SK-N-SH (cell line): ENCODE measurements around the gene LCN6. TPM values are rescaled to one million over a fixed set of nuclear protein-coding genes. Genes with fewer than 3 reads are reported as not detected.

Source experiments
- CTCF ChIA-PET: fragments of 300-600, 350-600 bp; formaldehyde crosslinking; extraction: SDS; loops from one replicate; lab custom pipeline; 2021; lab: Yijun Ruan, JAX
- POLR2A ChIA-PET: fragments of 350-600 bp; sonication (Branson Sonifier 250); formaldehyde crosslinking; extraction: SDS; loops from one replicate; lab custom pipeline; 2020; ENCODE audit warnings: antibody characterized with exemption, inconsistent platforms; lab: Yijun Ruan, JAX
- DNase-seq: peaks from one replicate; pipeline ENCODE4 v3.0.0; 2012
- H2AFZ ChIP-seq: fragments of 200-600 bp; sonication (generic); 2 replicates; pipeline ENCODE4 v1.8.1; 2016; ENCODE audit warnings: antibody characterized with exemption, mild to moderate bottlenecking, low read depth
- H3F3A ChIP-seq: fragments of 200-600 bp; sonication (generic); replicated peaks from 2 replicates; pipeline ENCODE3; 2016; ENCODE audit warnings: antibody characterized with exemption, mild to moderate bottlenecking; ENCODE audit not compliant: insufficient read depth
- H3K27ac ChIP-seq, 2 experiments: fragments of 200-500 bp in 1 of 2; fragments of 200-600 bp in 1 of 2; sonication (Bioruptor generic) in 1 of 2; sonication (generic), shearing (Covaris generic) in 1 of 2; 2 replicates each; pipeline versions ENCODE4 v1.5.1 to v1.6.1; 2014 to 2016; ENCODE audit warnings: low read depth in 2 of 2, inconsistent platforms in 1 of 2, low read length in 1 of 2, mild to moderate bottlenecking in 1 of 2, mixed read lengths in 1 of 2
- H3K27me3 ChIP-seq: fragments of 200-600 bp; sonication (generic), shearing (Covaris generic); 2 replicates; pipeline ENCODE4 v1.6.1; 2016; ENCODE audit warnings: mixed run types; ENCODE audit not compliant: insufficient read depth
- H3K36me3 ChIP-seq, 2 experiments: fragments of 200-500 bp in 1 of 2; fragments of 200-600 bp in 1 of 2; sonication (Bioruptor generic) in 1 of 2; sonication (generic) in 1 of 2; replicated peaks in 1 of 2; 2 replicates each; pipeline versions ENCODE3 to v1.5.1; 2014 to 2016; ENCODE audit warnings: low read length in 1 of 2, mild to moderate bottlenecking in 1 of 2; ENCODE audit not compliant: insufficient read depth in 2 of 2, control insufficient read depth in 1 of 2
- H3K4me1 ChIP-seq, 2 experiments: fragments of 200-500 bp in 1 of 2; fragments of 200-600 bp in 1 of 2; sonication (Bioruptor generic) in 1 of 2; sonication (generic), shearing (Covaris generic) in 1 of 2; 2 replicates each; pipeline versions ENCODE4 v1.5.1 to v1.6.1; 2014 to 2016; ENCODE audit warnings: low read depth in 1 of 2, low read length in 1 of 2, mixed run types in 1 of 2; ENCODE audit not compliant: insufficient read depth in 2 of 2, control insufficient read depth in 1 of 2
- H3K4me2 ChIP-seq: fragments of 200-600 bp; sonication (generic), shearing (Covaris generic); 2 replicates; pipeline ENCODE4 v1.6.1; 2017; ENCODE audit warnings: mixed run types
- H3K4me3 ChIP-seq, 2 experiments: fragments of 200-500 bp in 1 of 2; fragments of 200-600 bp in 1 of 2; sonication (Bioruptor generic) in 1 of 2; sonication (generic), shearing (Covaris generic) in 1 of 2; 2 replicates each; pipeline versions ENCODE4 v1.5.1 to v1.8.1; 2014 to 2016; ENCODE audit warnings: low read depth in 2 of 2, inconsistent platforms in 1 of 2, low read length in 1 of 2, mild to moderate bottlenecking in 1 of 2, mixed read lengths in 1 of 2, moderate library complexity in 1 of 2
- H3K79me2 ChIP-seq: fragments of 200-600 bp; sonication (generic); 2 replicates; pipeline ENCODE4 v1.8.1; 2017; ENCODE audit warnings: mild to moderate bottlenecking; ENCODE audit not compliant: insufficient read depth
- H3K9ac ChIP-seq: fragments of 200-600 bp; sonication (generic); 2 replicates; pipeline ENCODE4 v1.6.1; 2017; ENCODE audit warnings: mixed run types
- H3K9me2 ChIP-seq: fragments of 200-600 bp; sonication (generic); 2 replicates; pipeline ENCODE4 v1.6.1; 2017; ENCODE audit warnings: mixed run types
- H3K9me3 ChIP-seq: fragments of 200-600 bp; sonication (generic); 2 replicates; pipeline ENCODE4 v1.6.1; 2017; ENCODE audit warnings: mixed run types, mild to moderate bottlenecking, moderate library complexity
- H4K20me1 ChIP-seq: fragments of 200-600 bp; sonication (generic); 2 replicates; pipeline ENCODE4 v1.6.1; 2017; ENCODE audit warnings: mild to moderate bottlenecking, mixed run types; ENCODE audit not compliant: insufficient read depth
- EP300 ChIP-seq, 2 experiments: IDR thresholded peaks; 2 replicates each; pipeline versions ENCODE4 v1.4.0 to v1.6.1; 2012; ENCODE audit warnings: borderline replicate concordance in 1 of 2, low read depth in 1 of 2, low read length in 1 of 2
- EZH2phosphoT487 ChIP-seq: fragments of 200-600 bp; sonication (generic); IDR thresholded peaks from 2 replicates; pipeline ENCODE4 v1.6.1; 2017; ENCODE audit warnings: low read depth, mixed run types, mild to moderate bottlenecking, antibody characterized with exemption, moderate library complexity, borderline replicate concordance
- FOXJ3 ChIP-seq: sonication (generic); formaldehyde crosslinking; IDR thresholded peaks from 2 replicates; pipeline ENCODE4 v1.5.1; 2020; ENCODE audit warnings: mild to moderate bottlenecking, missing genetic modification reagents
- GABPA ChIP-seq: IDR thresholded peaks from 2 replicates; pipeline ENCODE4 v1.4.0; 2012; ENCODE audit warnings: low read depth, mild to moderate bottlenecking
- GATA2 ChIP-seq: sonication (generic); formaldehyde crosslinking; IDR thresholded peaks from 2 replicates; pipeline ENCODE4 v1.5.0; 2020; ENCODE audit warnings: mild to moderate bottlenecking, missing genetic modification reagents
- NFIC ChIP-seq: IDR thresholded peaks from 2 replicates; pipeline ENCODE4 v1.4.0; 2012; ENCODE audit warnings: borderline replicate concordance
- NRF1 ChIP-seq: IDR thresholded peaks from 2 replicates; pipeline ENCODE4 v1.6.1; 2012; ENCODE audit warnings: low read depth, mild to moderate bottlenecking, low read length
- POLR2AphosphoS5 ChIP-seq: IDR thresholded peaks from 2 replicates; pipeline ENCODE4 v1.6.1; 2012; ENCODE audit warnings: low read depth, low read length
- RAD21 ChIP-seq: IDR thresholded peaks from 2 replicates; pipeline ENCODE4 v1.6.1; 2012; ENCODE audit warnings: mild to moderate bottlenecking, low read length
- RXRA ChIP-seq: IDR thresholded peaks from 2 replicates; pipeline ENCODE4 v1.4.0; 2012; ENCODE audit warnings: low read depth, mild to moderate bottlenecking, borderline replicate concordance
- SIN3A ChIP-seq: IDR thresholded peaks from 2 replicates; pipeline ENCODE4 v1.6.1; 2012; ENCODE audit warnings: low read depth, mild to moderate bottlenecking, low read length, moderate library complexity, borderline replicate concordance
- SMC3 ChIP-seq: IDR thresholded peaks from 2 replicates; pipeline ENCODE4 v1.6.1; 2012; ENCODE audit warnings: low read depth, low read length, improper control_type of control experiment
- TAF1 ChIP-seq: IDR thresholded peaks from 2 replicates; pipeline ENCODE4 v1.6.1; 2012; ENCODE audit warnings: low read depth, mild to moderate bottlenecking, low read length, moderate library complexity, borderline replicate concordance
- YY1 ChIP-seq: IDR thresholded peaks from 2 replicates; pipeline ENCODE4 v1.4.0; 2012; ENCODE audit warnings: low read depth, mild to moderate bottlenecking
- WGBS: methylation state at CpG from one replicate; pipeline ENCODE4 v1.1.6; 2017; ENCODE audit warnings: low lambda C conversion rate; 5-methylcytosine and 5-hydroxymethylcytosine counted together
- polyA plus RNA-seq, 3 experiments: library from polyadenylated mRNA; depleted of rRNA; stranded (reverse); fragments of >200 nt; gene quantifications; 2 replicates each; pipeline ENCODE4 v1.2.3, GENCODE V29; 2012
- TF ChIP-seq, protein P1 (sequence below): fragments of 200-600 bp; sonication (generic); IDR thresholded peaks from 2 replicates; pipeline ENCODE4 v1.6.1; 2017; ENCODE audit warnings: antibody characterized with exemption, mild to moderate bottlenecking, moderate library complexity
- TF ChIP-seq, protein P2 (sequence below): IDR thresholded peaks from 2 replicates; pipeline ENCODE4 v1.6.1; 2012; ENCODE audit warnings: mild to moderate bottlenecking, low read depth, low read length, moderate library complexity
- TF ChIP-seq, protein P3 (sequence below): fragments of 150-350 bp; IDR thresholded peaks from 2 replicates; pipeline ENCODE4 v1.6.1; 2017; ENCODE audit warnings: antibody characterized with exemption, low read length, low read depth, borderline replicate concordance

The LCN6 gene
- polyA plus RNA-seq, 1 of the 3 experiments (the other 2 are of a cell fraction): not detected

DNA sequence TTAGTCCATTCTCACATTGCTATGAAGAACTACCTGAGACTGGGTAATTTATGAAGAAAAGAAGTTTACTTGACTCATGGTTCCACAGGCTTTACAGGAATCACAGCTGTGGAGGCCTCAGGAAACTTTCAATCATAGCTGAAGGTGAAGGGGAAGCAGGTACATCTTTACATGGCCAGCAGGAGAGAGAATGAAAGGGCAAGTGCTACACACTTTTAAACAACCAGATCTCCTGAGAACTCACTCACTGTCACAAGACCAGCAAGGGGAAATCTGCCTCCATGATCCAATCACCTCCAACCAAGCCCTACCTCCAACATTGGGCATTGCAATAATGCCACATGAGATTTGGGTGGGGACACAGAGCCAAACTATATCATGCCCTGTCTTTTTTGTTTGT, 3.5 kb upstream of the LCN6 start:
- ChIA-PET POLR2A (no interaction called here), CTCF (interaction anchor here (0.7 to 1.3 kb wide), 2 partner anchors 18 to 23 kb away, joined by 3 read pairs; no protein-coding TSS in a partner anchor)
- H3K4me3 ChIP-seq: no peak overlapping the region
- no peaks in the 10 kb centered on the region for H3K79me2 ChIP-seq
- no peak overlapping the region for H2AFZ ChIP-seq
- H3K4me2 ChIP-seq: no peak overlapping the region
- no peaks in the 10 kb centered on the region for H3K27me3 ChIP-seq
- H3K27ac ChIP-seq: no peak overlapping the region
- H3K36me3 ChIP-seq: no peaks in the 10 kb centered on the region
- no peak overlapping the region for H3K9ac ChIP-seq
- H4K20me1 ChIP-seq: no peaks in the 10 kb centered on the region
- H3K4me1 ChIP-seq: no peaks in the 10 kb centered on the region
- TF ChIP-seq GABPA (no peak), POLR2AphosphoS5 (no peak), SMC3 (no peak), RAD21 (no peak), YY1 (no peak), SIN3A (no peak)
- TF ChIP-seq, protein P1, sequence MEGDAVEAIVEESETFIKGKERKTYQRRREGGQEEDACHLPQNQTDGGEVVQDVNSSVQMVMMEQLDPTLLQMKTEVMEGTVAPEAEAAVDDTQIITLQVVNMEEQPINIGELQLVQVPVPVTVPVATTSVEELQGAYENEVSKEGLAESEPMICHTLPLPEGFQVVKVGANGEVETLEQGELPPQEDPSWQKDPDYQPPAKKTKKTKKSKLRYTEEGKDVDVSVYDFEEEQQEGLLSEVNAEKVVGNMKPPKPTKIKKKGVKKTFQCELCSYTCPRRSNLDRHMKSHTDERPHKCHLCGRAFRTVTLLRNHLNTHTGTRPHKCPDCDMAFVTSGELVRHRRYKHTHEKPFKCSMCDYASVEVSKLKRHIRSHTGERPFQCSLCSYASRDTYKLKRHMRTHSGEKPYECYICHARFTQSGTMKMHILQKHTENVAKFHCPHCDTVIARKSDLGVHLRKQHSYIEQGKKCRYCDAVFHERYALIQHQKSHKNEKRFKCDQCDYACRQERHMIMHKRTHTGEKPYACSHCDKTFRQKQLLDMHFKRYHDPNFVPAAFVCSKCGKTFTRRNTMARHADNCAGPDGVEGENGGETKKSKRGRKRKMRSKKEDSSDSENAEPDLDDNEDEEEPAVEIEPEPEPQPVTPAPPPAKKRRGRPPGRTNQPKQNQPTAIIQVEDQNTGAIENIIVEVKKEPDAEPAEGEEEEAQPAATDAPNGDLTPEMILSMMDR: no peak
- TF ChIP-seq, protein P2, sequence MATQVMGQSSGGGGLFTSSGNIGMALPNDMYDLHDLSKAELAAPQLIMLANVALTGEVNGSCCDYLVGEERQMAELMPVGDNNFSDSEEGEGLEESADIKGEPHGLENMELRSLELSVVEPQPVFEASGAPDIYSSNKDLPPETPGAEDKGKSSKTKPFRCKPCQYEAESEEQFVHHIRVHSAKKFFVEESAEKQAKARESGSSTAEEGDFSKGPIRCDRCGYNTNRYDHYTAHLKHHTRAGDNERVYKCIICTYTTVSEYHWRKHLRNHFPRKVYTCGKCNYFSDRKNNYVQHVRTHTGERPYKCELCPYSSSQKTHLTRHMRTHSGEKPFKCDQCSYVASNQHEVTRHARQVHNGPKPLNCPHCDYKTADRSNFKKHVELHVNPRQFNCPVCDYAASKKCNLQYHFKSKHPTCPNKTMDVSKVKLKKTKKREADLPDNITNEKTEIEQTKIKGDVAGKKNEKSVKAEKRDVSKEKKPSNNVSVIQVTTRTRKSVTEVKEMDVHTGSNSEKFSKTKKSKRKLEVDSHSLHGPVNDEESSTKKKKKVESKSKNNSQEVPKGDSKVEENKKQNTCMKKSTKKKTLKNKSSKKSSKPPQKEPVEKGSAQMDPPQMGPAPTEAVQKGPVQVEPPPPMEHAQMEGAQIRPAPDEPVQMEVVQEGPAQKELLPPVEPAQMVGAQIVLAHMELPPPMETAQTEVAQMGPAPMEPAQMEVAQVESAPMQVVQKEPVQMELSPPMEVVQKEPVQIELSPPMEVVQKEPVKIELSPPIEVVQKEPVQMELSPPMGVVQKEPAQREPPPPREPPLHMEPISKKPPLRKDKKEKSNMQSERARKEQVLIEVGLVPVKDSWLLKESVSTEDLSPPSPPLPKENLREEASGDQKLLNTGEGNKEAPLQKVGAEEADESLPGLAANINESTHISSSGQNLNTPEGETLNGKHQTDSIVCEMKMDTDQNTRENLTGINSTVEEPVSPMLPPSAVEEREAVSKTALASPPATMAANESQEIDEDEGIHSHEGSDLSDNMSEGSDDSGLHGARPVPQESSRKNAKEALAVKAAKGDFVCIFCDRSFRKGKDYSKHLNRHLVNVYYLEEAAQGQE: no peak
- TF ChIP-seq, protein P3, sequence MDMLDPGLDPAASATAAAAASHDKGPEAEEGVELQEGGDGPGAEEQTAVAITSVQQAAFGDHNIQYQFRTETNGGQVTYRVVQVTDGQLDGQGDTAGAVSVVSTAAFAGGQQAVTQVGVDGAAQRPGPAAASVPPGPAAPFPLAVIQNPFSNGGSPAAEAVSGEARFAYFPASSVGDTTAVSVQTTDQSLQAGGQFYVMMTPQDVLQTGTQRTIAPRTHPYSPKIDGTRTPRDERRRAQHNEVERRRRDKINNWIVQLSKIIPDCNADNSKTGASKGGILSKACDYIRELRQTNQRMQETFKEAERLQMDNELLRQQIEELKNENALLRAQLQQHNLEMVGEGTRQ: no peak
- H3F3A ChIP-seq: peaks cover 3% of the 10 kb centered on the region
- no peaks in the 10 kb centered on the region for H3K9me3 ChIP-seq
- DNase-seq: no peak
- H3K9me2 ChIP-seq: no peaks in the 10 kb centered on the region

DNA sequence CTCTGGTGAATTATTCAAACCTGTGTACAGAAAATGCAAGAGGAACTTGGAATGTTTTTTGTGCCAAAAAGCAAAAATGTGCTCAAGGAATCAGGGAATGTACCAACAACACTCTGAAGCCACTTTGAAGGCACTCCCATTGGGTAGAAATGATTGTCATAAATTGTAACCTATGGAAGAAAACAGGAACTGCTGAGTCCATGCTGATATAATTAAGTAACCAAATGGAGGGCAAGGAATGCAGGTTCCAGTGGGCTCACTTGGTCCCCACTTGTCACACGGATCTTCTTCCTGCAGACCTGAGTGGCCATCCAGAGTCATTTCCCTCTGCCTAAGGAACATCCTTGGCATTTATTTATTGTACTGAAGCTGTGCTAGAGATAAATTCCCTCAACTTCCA, 2.9 kb upstream of the LCN6 start:
- Histone ChIP-seq H3F3A (peaks cover 3% of the 10 kb centered on the region), H3K9me3 (no peaks in the 10 kb centered on the region), H2AFZ (no peak overlapping the region), H3K9me2 (no peaks in the 10 kb centered on the region), H3K4me2 (no peak overlapping the region), H4K20me1 (no peaks in the 10 kb centered on the region), H3K27me3 (no peaks in the 10 kb centered on the region), H3K9ac (no peak overlapping the region), H3K27ac (no peak overlapping the region), H3K79me2 (no peaks in the 10 kb centered on the region), H3K4me1 (no peaks in the 10 kb centered on the region), H3K36me3 (no peaks in the 10 kb centered on the region), H3K4me3 (no peak overlapping the region)
- WGBS: 25% methylated on average over 1 of the region's 1 CpG
- TF ChIP-seq SIN3A: no peak
- no peak for TF ChIP-seq NRF1
- TF ChIP-seq NFIC: no peak
- no peak for TF ChIP-seq RAD21
- no peak for TF ChIP-seq POLR2AphosphoS5
- no peak for TF ChIP-seq GATA2 (CRISPR knock-in tag)
- no peak for TF ChIP-seq RXRA
- no peak for TF ChIP-seq TAF1
- no peak for TF ChIP-seq FOXJ3 (CRISPR knock-in tag)
- TF ChIP-seq EZH2phosphoT487: no peak
- TF ChIP-seq EP300 (IDR thresholded peaks at IDR 0.05; ENCODE audit: borderline replicate concordance in 1 of 2, low read depth in 1 of 2, low read length in 1 of 2): no peak
- ChIA-PET CTCF (interaction anchor here (1.3 to 4.7 kb wide), 2 partner anchors 9 to 18 kb away, joined by 3 to 19 read pairs; no protein-coding TSS in a partner anchor), POLR2A (no interaction called here)
- no peak for DNase-seq
